ENCODE results near the gene ACSS3. TPM values are rescaled to one million over a fixed set of nuclear protein-coding genes. Genes with fewer than 3 reads are reported as not detected.

The ACSS3 gene
- total and polyA plus RNA-seq, 2 of the 8 experiments (the other 6 are each of a cell fraction or from before 2014, with no cell fraction given) = 14.4 to 24.0 TPM

- H2AFZ ChIP-seq (ENCODE audit: low read length) = no peak overlapping the region
- no peak overlapping the region for H2BK20ac ChIP-seq (ENCODE audit: low read length)
- ChIA-PET POLR2A (ENCODE audit: partially characterized antibody) (no interaction called here), CTCF (ENCODE audit: partially characterized antibody) (no interaction called here)
- no peak overlapping the region for H3K9ac ChIP-seq (replicated peaks in 1 of 4; ENCODE audit: extremely low read depth in 1 of 4, low read depth in 3 of 4, low read length in 3 of 4)
- H3K4me3 ChIP-seq (ENCODE audit: extremely low read depth in 1 of 4, insufficient read depth in 2 of 4, low read depth in 3 of 4, low read length in 4 of 4) = no peak overlapping the region
- H4K91ac ChIP-seq (replicated peaks; ENCODE audit: insufficient read length, low read length) = no peak overlapping the region
- H2BK5ac ChIP-seq (ENCODE audit: low read depth, low read length) = no peak overlapping the region
- no peak overlapping the region for H4K5ac ChIP-seq (ENCODE audit: insufficient read length, low read depth, low read length)
- H2AK5ac ChIP-seq (ENCODE audit: low read depth, low read length) = no peak overlapping the region
- no peaks in the 10 kb centered on the region for H3K9me3 ChIP-seq (ENCODE audit: insufficient read depth in 2 of 2, low read depth in 1 of 2, low read length in 1 of 2)
- H3K23ac ChIP-seq (ENCODE audit: insufficient read length) = no peak overlapping the region
- no peak for DNase-seq (ENCODE audit: low read depth in 1 of 2, low spot score in 2 of 2)
- H3K36me3 ChIP-seq (ENCODE audit: control insufficient read depth in 2 of 4, insufficient read depth in 4 of 4, low read length in 3 of 4) = no peaks in the 10 kb centered on the region; a peak in 2 of 8 replicates
- no peak overlapping the region for H3K18ac ChIP-seq (ENCODE audit: extremely low read depth, low read length)
- no peaks in the 10 kb centered on the region for H3K79me2 ChIP-seq (ENCODE audit: control insufficient read depth in 1 of 2, insufficient read depth in 2 of 2, low read length in 2 of 2)
- H3K23me2 ChIP-seq (ENCODE audit: low read depth, low read length) = no peaks in the 10 kb centered on the region
- FAIRE-seq = no peak
- H4K20me1 ChIP-seq (replicated peaks in 1 of 2; ENCODE audit: control insufficient read depth in 1 of 2, insufficient read depth in 2 of 2, low read length in 2 of 2) = no peaks in the 10 kb centered on the region
- H3K4me2 ChIP-seq (ENCODE audit: insufficient read depth in 1 of 2, low read depth in 2 of 2, low read length in 2 of 2) = no peak overlapping the region
- peaks cover 0 to 6% (median 4%) of the 10 kb centered on the region in 4 experiments; a peak in 4 of 7 replicates for H3K4me1 ChIP-seq (replicated peaks in 1 of 4; ENCODE audit: control insufficient read depth in 3 of 4, insufficient read depth in 4 of 4, low read length in 3 of 4)
- H2BK12ac ChIP-seq (ENCODE audit: low read depth, low read length) = no peak overlapping the region
- no peak overlapping the region for H4K8ac ChIP-seq (ENCODE audit: extremely low read depth, insufficient read depth, low read length)
- no peak overlapping the region for H2BK120ac ChIP-seq (replicated peaks; ENCODE audit: low read depth, low read length)
- H2BK15ac ChIP-seq (ENCODE audit: low read length) = no peak overlapping the region
- 88% methylated on average over 2 of the region's 2 CpGs; no CpG with 5 or more reads in 1 of the 2 experiments for WGBS, 2 experiments (ENCODE audit: extremely low coverage in 1 of 2, insufficient coverage in 1 of 2, insufficient read length in 1 of 2, insufficient replicate concordance in 2 of 2, low coverage in 1 of 2, low lambda C conversion rate in 2 of 2, missing lambda C conversion rate in 1 of 2)
- no peaks in the 10 kb centered on the region for H3K79me1 ChIP-seq (ENCODE audit: low read depth, low read length)
- no peak overlapping the region for H3K14ac ChIP-seq (ENCODE audit: insufficient read length)
- H3K27ac ChIP-seq (ENCODE audit: low read depth, low read length) = no peak overlapping the region
- H3K56ac ChIP-seq (replicated peaks; ENCODE audit: insufficient read length, low read depth, low read length) = no peak overlapping the region
- no peak overlapping the region for H3K4ac ChIP-seq (replicated peaks; ENCODE audit: insufficient read length, low read depth, low read length)
- H3K27me3 ChIP-seq (replicated peaks in 1 of 4; ENCODE audit: control insufficient read depth in 3 of 4, extremely low read depth in 1 of 4, insufficient read depth in 3 of 4, low read length in 3 of 4) = no peaks in the 10 kb centered on the region
- TF ChIP-seq BCL11A (IDR thresholded peaks at IDR 0.05; ENCODE audit: low read depth in 2 of 2, low read length in 2 of 2) (no peak), TEAD4 (IDR thresholded peaks at IDR 0.05; ENCODE audit: low read depth, low read length) (no peak), GTF2F1 (IDR thresholded peaks at IDR 0.05; ENCODE audit: borderline replicate concordance, low read depth, low read length) (no peak), CREB1 (IDR thresholded peaks at IDR 0.05) (no peak)
Observed at GRCh38 chr12:81255947-81256346, 178.1 kb downstream of the ACSS3 start.

Data from H1 (cell line).